Measurements from ENCODE around the gene PLAC8L1. TPM values are rescaled to one million over a fixed set of nuclear protein-coding genes. Genes with fewer than 3 reads are reported as not detected.

The PLAC8L1 gene
- total and polyA plus RNA-seq, 2 of the 8 experiments (the other 6 are each of a cell fraction or from before 2014, with no cell fraction given) = 0.42 TPM; not detected in 1

GRCh38 chr5:146055432-146055831, 49.9 kb downstream of the PLAC8L1 start:
- CTCF ChIA-PET (ENCODE audit: partially characterized antibody) = interaction anchor here (0.8 to 5.0 kb wide), 11 partner anchors 13 to 335 kb away, joined by 3 to 28 read pairs (median 3); no protein-coding TSS in a partner anchor

More at GRCh38 chr5:146055432-146055831, 49.9 kb downstream of the PLAC8L1 start:
- Histone ChIP-seq H3K56ac (replicated peaks; ENCODE audit: insufficient read length, low read depth, low read length) (no peak overlapping the region), H2BK12ac (ENCODE audit: low read depth, low read length) (no peak overlapping the region), H3K4ac (replicated peaks; ENCODE audit: insufficient read length, low read depth, low read length) (no peak overlapping the region), H4K8ac (ENCODE audit: extremely low read depth, insufficient read depth, low read length) (no peak overlapping the region), H3K23me2 (ENCODE audit: low read depth, low read length) (no peaks in the 10 kb centered on the region), H4K5ac (ENCODE audit: insufficient read length, low read depth, low read length) (no peak overlapping the region), H3K9me3 (ENCODE audit: insufficient read depth in 2 of 2, low read depth in 1 of 2, low read length in 1 of 2) (no peaks in the 10 kb centered on the region), H4K91ac (replicated peaks; ENCODE audit: insufficient read length, low read length) (no peak overlapping the region), H3K18ac (ENCODE audit: extremely low read depth, low read length) (no peak overlapping the region), H3K36me3 (ENCODE audit: control insufficient read depth in 2 of 4, insufficient read depth in 4 of 4, low read length in 3 of 4) (no peaks in the 10 kb centered on the region), H3K4me3 (ENCODE audit: extremely low read depth in 1 of 4, insufficient read depth in 2 of 4, low read depth in 3 of 4, low read length in 4 of 4) (no peak overlapping the region), H3K79me1 (ENCODE audit: low read depth, low read length) (no peaks in the 10 kb centered on the region), H2BK20ac (ENCODE audit: low read length) (no peak overlapping the region), H3K4me2 (ENCODE audit: insufficient read depth in 1 of 2, low read depth in 2 of 2, low read length in 2 of 2) (no peak overlapping the region), H2AK5ac (ENCODE audit: low read depth, low read length) (no peak overlapping the region), H3K27me3 (replicated peaks in 1 of 4; ENCODE audit: control insufficient read depth in 3 of 4, extremely low read depth in 1 of 4, insufficient read depth in 3 of 4, low read length in 3 of 4) (no peaks in the 10 kb centered on the region; a peak in 1 of 7 replicates), H3K23ac (ENCODE audit: insufficient read length) (no peak overlapping the region), H3K4me1 (replicated peaks in 1 of 4; ENCODE audit: control insufficient read depth in 3 of 4, insufficient read depth in 4 of 4, low read length in 3 of 4) (no peaks in the 10 kb centered on the region), H3K79me2 (ENCODE audit: control insufficient read depth in 1 of 2, insufficient read depth in 2 of 2, low read length in 2 of 2) (no peaks in the 10 kb centered on the region), H4K20me1 (replicated peaks in 1 of 2; ENCODE audit: control insufficient read depth in 1 of 2, insufficient read depth in 2 of 2, low read length in 2 of 2) (no peaks in the 10 kb centered on the region), H2BK5ac (ENCODE audit: low read depth, low read length) (no peak overlapping the region), H2BK120ac (replicated peaks; ENCODE audit: low read depth, low read length) (no peak overlapping the region), H2BK15ac (ENCODE audit: low read length) (no peak overlapping the region), H3K9ac (replicated peaks in 1 of 4; ENCODE audit: extremely low read depth in 1 of 4, low read depth in 3 of 4, low read length in 3 of 4) (no peak overlapping the region), H3K14ac (ENCODE audit: insufficient read length) (no peak overlapping the region), H2AFZ (ENCODE audit: low read length) (no peak overlapping the region), H3K27ac (ENCODE audit: low read depth, low read length) (no peak overlapping the region)
- TF ChIP-seq TBP (IDR thresholded peaks at IDR 0.05; ENCODE audit: low read depth, low read length) (no peak), SIN3A (conservative IDR thresholded peaks at IDR 0.05 in 1 of 2, IDR thresholded peaks at IDR 0.05 in 1 of 2; ENCODE audit: low read depth in 1 of 2, low read length in 2 of 2) (no peak), CTBP2 (IDR thresholded peaks at IDR 0.05; ENCODE audit: borderline replicate concordance, insufficient read depth, insufficient read length, low read length) (no peak), NANOG (IDR thresholded peaks at IDR 0.05; ENCODE audit: insufficient read depth, low read depth, low read length, poor library complexity, severe bottlenecking) (no peak)
- DNase-seq (ENCODE audit: low read depth in 1 of 2, low spot score in 2 of 2) = no peak
- POLR2A ChIA-PET (ENCODE audit: partially characterized antibody) = no interaction called here
- 87% methylated on average over 2 of the region's 2 CpGs; no CpG with 5 or more reads in 1 of the 2 experiments for WGBS, 2 experiments (ENCODE audit: extremely low coverage in 1 of 2, insufficient coverage in 1 of 2, insufficient read length in 1 of 2, insufficient replicate concordance in 2 of 2, low coverage in 1 of 2, low lambda C conversion rate in 2 of 2, missing lambda C conversion rate in 1 of 2)
- FAIRE-seq = no peak

Measured in H1 (cell line).